Caco-2 (cell line): Measurements from ENCODE around the gene MYH14. TPM values are rescaled to one million over a fixed set of nuclear protein-coding genes. Genes with fewer than 3 reads are reported as not detected.

Experiments used
- BruUV-seq: library from RNA; stranded (reverse); fragments of 400-500 nt; replicated peaks from 2 replicates; lab custom pipeline; 2021; lab: Mats Ljungman, UMichigan
- CTCF ChIA-PET: fragments of 300-600 bp; sonication (Branson Sonifier 250); formaldehyde crosslinking; loops from one replicate; lab custom pipeline; 2022; ENCODE audit warnings: antibody characterized with exemption; lab: Charles Lee
- POLR2A ChIA-PET: fragments of 300-600 bp; sonication (Branson Sonifier 250); formaldehyde crosslinking; loops from one replicate; lab custom pipeline; 2022; ENCODE audit warnings: antibody characterized with exemption; lab: Charles Lee
- DNase-seq, 2 experiments: peaks; one replicate each; pipeline versions ENCODE4 v3.0.0 to v3.0.0-alpha.2; 2020 to 2022
- H3K27me3 ChIP-seq: replicated peaks from 2 replicates; pipeline ENCODE4 v1.6.0; 2011; ENCODE audit warnings: low read length; ENCODE audit not compliant: control insufficient read depth, insufficient read depth
- H3K36me3 ChIP-seq: 2 replicates; pipeline ENCODE4 v1.5.1; 2011; ENCODE audit warnings: low read length; ENCODE audit not compliant: control insufficient read depth, insufficient read depth
- H3K4me1 ChIP-seq: fragments of 250-450 bp; sonication (Bioruptor Pico); 2 replicates; pipeline ENCODE4 v1.5.1; 2020; ENCODE audit warnings: mild to moderate bottlenecking
- H3K4me3 ChIP-seq: 2 replicates; pipeline ENCODE4 v1.5.1; 2011; ENCODE audit warnings: low read depth, mild to moderate bottlenecking, control low read depth, low read length
- H3K9me3 ChIP-seq: fragments of 250-450 bp; sonication (Bioruptor Pico); 2 replicates; pipeline ENCODE4 v1.5.1; 2020; ENCODE audit warnings: mild to moderate bottlenecking, moderate library complexity
- H3K27ac Mint-ChIP-seq: one replicate; pipeline ENCODE4 v1.8.0; 2022; ENCODE audit warnings: mixed read lengths; ENCODE audit not compliant: unreplicated experiment
- H3K27me3 Mint-ChIP-seq: one replicate; pipeline ENCODE4 v1.8.0; 2022; ENCODE audit warnings: mixed read lengths; ENCODE audit not compliant: insufficient read depth, unreplicated experiment
- H3K36me3 Mint-ChIP-seq: one replicate; pipeline ENCODE4 v1.8.0; 2022; ENCODE audit warnings: mild to moderate bottlenecking, mixed read lengths; ENCODE audit not compliant: insufficient read depth, unreplicated experiment
- H3K4me1 Mint-ChIP-seq: one replicate; pipeline ENCODE4 v1.8.0; 2022; ENCODE audit warnings: low read depth, mixed read lengths; ENCODE audit not compliant: unreplicated experiment
- H3K4me3 Mint-ChIP-seq: one replicate; pipeline ENCODE4 v1.8.0; 2022; ENCODE audit warnings: mild to moderate bottlenecking, moderate library complexity, mixed read lengths; ENCODE audit not compliant: unreplicated experiment
- H3K9me3 Mint-ChIP-seq: one replicate; pipeline ENCODE4 v1.8.0; 2022; ENCODE audit warnings: mixed read lengths; ENCODE audit not compliant: unreplicated experiment
- intact Hi-C: fragments of 100-400 bp; cut with micrococcal nuclease; formaldehyde crosslinking; loops from one replicate; pipeline ENCODE4 v1.10.0; 2022; ENCODE audit not compliant: unreplicated experiment
- total RNA-seq: library from RNA; stranded (reverse); gene quantifications from 2 replicates; pipeline ENCODE4 v1.2.3, GENCODE V29; 2022
- TF ChIP-seq, protein P1 (sequence below), 2 experiments: fragments of 200-600 bp in 1 of 2; IDR thresholded peaks; 1 replicate in 1 of 2; 2 replicates in 1 of 2; pipeline versions ENCODE4 v1.5.1 to v1.8.0; 2011 to 2022; ENCODE audit warnings: antibody characterized with exemption in 1 of 2, control low read depth in 1 of 2, inconsistent platforms in 1 of 2, low read depth in 1 of 2, low read length in 1 of 2, mild to moderate bottlenecking in 1 of 2, moderate library complexity in 1 of 2; ENCODE audit not compliant: insufficient read depth in 1 of 2, severe bottlenecking in 1 of 2, unreplicated experiment in 1 of 2

MYH14 gene
- total RNA-seq, 1 experiment from 2014 or later = 89.8 TPM

DNA sequence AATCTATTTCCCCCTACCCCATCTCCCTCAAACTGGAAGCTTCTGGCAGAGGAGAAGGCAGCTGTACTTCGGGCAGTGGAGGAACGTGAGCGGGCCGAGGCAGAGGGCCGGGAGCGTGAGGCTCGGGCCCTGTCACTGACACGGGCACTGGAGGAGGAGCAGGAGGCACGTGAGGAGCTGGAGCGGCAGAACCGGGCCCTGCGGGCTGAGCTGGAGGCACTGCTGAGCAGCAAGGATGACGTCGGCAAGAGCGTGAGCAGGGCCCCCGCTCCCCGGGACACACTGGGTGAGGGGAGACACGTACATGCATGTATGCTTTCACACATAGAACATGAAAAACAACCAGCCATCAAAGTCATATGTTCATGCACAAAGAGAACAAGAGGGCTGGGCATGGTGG, 83.0 kb downstream of the MYH14 start:
- Mint-ChIP-seq H3K27me3 (no peaks in the 10 kb centered on the region), H3K4me3 (no peak overlapping the region), H3K27ac (no peak overlapping the region), H3K36me3 (peaks cover 67% of the 10 kb centered on the region), H3K4me1 (no peaks in the 10 kb centered on the region), H3K9me3 (peaks cover 39% of the 10 kb centered on the region)
- intact Hi-C loops = no loop called here
- CTCF ChIA-PET = interaction anchor here (0.6 kb wide), 1 partner anchor 17 kb away, joined by 3 read pairs; no protein-coding TSS in a partner anchor
- TF ChIP-seq, protein P1, sequence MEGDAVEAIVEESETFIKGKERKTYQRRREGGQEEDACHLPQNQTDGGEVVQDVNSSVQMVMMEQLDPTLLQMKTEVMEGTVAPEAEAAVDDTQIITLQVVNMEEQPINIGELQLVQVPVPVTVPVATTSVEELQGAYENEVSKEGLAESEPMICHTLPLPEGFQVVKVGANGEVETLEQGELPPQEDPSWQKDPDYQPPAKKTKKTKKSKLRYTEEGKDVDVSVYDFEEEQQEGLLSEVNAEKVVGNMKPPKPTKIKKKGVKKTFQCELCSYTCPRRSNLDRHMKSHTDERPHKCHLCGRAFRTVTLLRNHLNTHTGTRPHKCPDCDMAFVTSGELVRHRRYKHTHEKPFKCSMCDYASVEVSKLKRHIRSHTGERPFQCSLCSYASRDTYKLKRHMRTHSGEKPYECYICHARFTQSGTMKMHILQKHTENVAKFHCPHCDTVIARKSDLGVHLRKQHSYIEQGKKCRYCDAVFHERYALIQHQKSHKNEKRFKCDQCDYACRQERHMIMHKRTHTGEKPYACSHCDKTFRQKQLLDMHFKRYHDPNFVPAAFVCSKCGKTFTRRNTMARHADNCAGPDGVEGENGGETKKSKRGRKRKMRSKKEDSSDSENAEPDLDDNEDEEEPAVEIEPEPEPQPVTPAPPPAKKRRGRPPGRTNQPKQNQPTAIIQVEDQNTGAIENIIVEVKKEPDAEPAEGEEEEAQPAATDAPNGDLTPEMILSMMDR (IDR thresholded peaks at IDR 0.05; ENCODE audit: insufficient read depth in 1 of 2, low read depth in 1 of 2, low read length in 1 of 2, severe bottlenecking in 1 of 2, unreplicated experiment in 1 of 2) = no peak
- POLR2A ChIA-PET = no interaction called here
- Histone ChIP-seq H3K4me3 (no peak overlapping the region), H3K27me3 (no peaks in the 10 kb centered on the region), H3K36me3 (peaks cover 12% of the 10 kb centered on the region), H3K4me1 (no peaks in the 10 kb centered on the region), H3K9me3 (peaks cover 20% of the 10 kb centered on the region)
- no peak for DNase-seq
- no TSS peak for BruUV-seq

GRCh38 chr19:50287331-50287730, 83.9 kb downstream of the MYH14 start:
- no peaks in the 10 kb centered on the region for H3K4me1 ChIP-seq
- H3K27me3 Mint-ChIP-seq = no peaks in the 10 kb centered on the region
- no peak overlapping the region for H3K27ac Mint-ChIP-seq
- peaks cover 9% of the 10 kb centered on the region for H3K36me3 ChIP-seq
- no peaks in the 10 kb centered on the region for H3K4me1 Mint-ChIP-seq
- peaks cover 39% of the 10 kb centered on the region for H3K9me3 Mint-ChIP-seq
- peaks cover 20% of the 10 kb centered on the region for H3K9me3 ChIP-seq
- ChIA-PET POLR2A (no interaction called here), CTCF (interaction anchor here (0.6 kb wide), 1 partner anchor 13 kb away, joined by 3 read pairs; no protein-coding TSS in a partner anchor)
- H3K36me3 Mint-ChIP-seq = peaks cover 61% of the 10 kb centered on the region
- H3K27me3 ChIP-seq = no peaks in the 10 kb centered on the region
- no peak overlapping the region for H3K4me3 ChIP-seq
- DNase-seq = no peak
- TF ChIP-seq, protein P1 (IDR thresholded peaks at IDR 0.05; ENCODE audit: insufficient read depth in 1 of 2, low read depth in 1 of 2, low read length in 1 of 2, severe bottlenecking in 1 of 2, unreplicated experiment in 1 of 2) = no peak
- no TSS peak for BruUV-seq
- H3K4me3 Mint-ChIP-seq = no peak overlapping the region
- intact Hi-C loops = no loop called here

- Histone ChIP-seq H3K4me3 (no peak overlapping the region), H3K27me3 (no peaks in the 10 kb centered on the region), H3K36me3 (peaks cover 9% of the 10 kb centered on the region), H3K9me3 (peaks cover 17% of the 10 kb centered on the region), H3K4me1 (no peaks in the 10 kb centered on the region)
- no peak overlapping the region for H3K4me3 Mint-ChIP-seq
- BruUV-seq = no TSS peak
- intact Hi-C loops = no loop called here
- H3K4me1 Mint-ChIP-seq = no peaks in the 10 kb centered on the region
- H3K9me3 Mint-ChIP-seq = peaks cover 31% of the 10 kb centered on the region
- H3K27me3 Mint-ChIP-seq = no peaks in the 10 kb centered on the region
- CTCF ChIA-PET = no interaction called here
- no peak for DNase-seq
- TF ChIP-seq, protein P1 (IDR thresholded peaks at IDR 0.05; ENCODE audit: insufficient read depth in 1 of 2, low read depth in 1 of 2, low read length in 1 of 2, severe bottlenecking in 1 of 2, unreplicated experiment in 1 of 2) = no peak
- POLR2A ChIA-PET = no interaction called here
- peaks cover 63% of the 10 kb centered on the region for H3K36me3 Mint-ChIP-seq
- H3K27ac Mint-ChIP-seq = no peak overlapping the region
Observed at GRCh38 chr19:50288954-50289353, 85.5 kb downstream of the MYH14 start.
